GM20000 (cell line): ENCODE results near the gene ABCA9.

ENCODE experiments used
- DNase-seq: peaks from one replicate; pipeline ENCODE4 v3.0.0; 2012; ENCODE audit warnings: low spot score
- TF ChIP-seq, protein P1 (sequence below): IDR thresholded peaks from 2 replicates; pipeline ENCODE4 v1.5.1; 2012; ENCODE audit warnings: mild to moderate bottlenecking, control low read depth; ENCODE audit errors: extremely low read depth, missing control alignments

The ABCA9 gene

DNA sequence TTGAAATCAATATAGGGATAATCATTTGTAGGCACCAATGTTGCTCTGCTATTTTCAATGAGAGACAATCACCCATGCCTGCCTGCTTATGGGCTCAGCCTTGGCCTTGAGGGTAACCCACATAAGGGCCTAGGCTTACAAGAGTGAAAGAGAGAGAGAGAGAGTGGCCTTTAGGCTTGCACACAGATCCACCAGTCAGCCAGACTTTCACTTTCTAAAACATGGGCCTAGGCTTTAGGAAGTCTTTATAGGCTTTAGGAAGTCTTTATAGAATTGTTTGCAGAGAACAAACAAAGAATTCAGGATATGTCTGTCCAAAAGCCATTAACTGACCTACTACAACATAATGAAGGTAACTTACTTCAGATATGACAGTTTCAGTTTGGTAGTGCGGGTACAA is 3.4 kb downstream of the ABCA9 start:
- TF ChIP-seq, protein P1, sequence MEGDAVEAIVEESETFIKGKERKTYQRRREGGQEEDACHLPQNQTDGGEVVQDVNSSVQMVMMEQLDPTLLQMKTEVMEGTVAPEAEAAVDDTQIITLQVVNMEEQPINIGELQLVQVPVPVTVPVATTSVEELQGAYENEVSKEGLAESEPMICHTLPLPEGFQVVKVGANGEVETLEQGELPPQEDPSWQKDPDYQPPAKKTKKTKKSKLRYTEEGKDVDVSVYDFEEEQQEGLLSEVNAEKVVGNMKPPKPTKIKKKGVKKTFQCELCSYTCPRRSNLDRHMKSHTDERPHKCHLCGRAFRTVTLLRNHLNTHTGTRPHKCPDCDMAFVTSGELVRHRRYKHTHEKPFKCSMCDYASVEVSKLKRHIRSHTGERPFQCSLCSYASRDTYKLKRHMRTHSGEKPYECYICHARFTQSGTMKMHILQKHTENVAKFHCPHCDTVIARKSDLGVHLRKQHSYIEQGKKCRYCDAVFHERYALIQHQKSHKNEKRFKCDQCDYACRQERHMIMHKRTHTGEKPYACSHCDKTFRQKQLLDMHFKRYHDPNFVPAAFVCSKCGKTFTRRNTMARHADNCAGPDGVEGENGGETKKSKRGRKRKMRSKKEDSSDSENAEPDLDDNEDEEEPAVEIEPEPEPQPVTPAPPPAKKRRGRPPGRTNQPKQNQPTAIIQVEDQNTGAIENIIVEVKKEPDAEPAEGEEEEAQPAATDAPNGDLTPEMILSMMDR, result no peak
- DNase-seq, result no peak

DNA sequence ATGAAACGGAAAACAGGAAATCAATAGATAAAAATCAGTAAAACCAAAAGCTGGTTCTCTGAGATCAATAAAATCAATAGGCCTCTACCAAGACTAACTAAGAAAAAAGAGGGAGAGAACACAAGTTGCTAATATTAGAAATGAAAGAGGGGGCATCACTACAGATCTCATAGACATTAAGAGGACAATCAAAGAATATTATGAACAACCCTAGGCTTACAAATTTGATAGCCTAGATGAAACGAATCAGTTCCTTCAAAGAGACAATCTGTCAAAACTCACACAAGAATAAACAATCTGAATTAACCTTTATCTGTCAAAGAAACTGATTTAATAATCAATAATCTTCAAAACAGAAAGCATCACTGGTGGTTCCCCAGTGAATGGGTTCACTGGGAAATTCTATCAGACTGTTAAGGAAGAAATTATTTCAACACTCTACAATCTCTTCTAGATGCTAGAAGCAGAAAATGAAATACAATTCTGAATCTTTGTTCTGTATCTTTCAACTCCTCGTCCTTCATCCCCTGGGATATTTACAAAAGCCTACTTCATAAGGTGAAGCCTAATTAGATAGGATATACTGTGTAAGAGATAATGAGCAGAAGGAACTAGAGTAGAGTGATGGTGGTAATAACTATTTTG is 4.4 kb downstream of the ABCA9 start:
- TF ChIP-seq, protein P1, result no peak
- no peak for DNase-seq

DNA sequence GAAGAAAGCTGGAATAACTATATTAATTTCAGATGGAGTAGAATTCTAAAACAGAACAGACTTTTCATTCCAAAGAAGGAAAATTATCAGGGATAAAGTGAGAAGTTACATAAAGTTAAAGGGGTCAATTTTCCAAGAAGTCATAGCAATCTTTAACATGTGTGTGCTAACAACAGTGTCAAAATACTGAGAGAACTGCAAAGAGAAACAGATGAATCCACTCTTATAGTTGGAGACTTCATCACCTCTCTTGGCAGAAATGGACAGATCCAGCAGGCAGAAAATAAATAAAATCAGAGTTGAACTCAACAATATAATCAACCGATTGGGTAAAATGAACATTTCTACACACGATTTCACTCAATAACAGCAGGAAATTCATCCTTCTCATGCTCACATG is 5.4 kb downstream of the ABCA9 start:
- DNase-seq, result no peak
- TF ChIP-seq, protein P1, result no peak

DNA sequence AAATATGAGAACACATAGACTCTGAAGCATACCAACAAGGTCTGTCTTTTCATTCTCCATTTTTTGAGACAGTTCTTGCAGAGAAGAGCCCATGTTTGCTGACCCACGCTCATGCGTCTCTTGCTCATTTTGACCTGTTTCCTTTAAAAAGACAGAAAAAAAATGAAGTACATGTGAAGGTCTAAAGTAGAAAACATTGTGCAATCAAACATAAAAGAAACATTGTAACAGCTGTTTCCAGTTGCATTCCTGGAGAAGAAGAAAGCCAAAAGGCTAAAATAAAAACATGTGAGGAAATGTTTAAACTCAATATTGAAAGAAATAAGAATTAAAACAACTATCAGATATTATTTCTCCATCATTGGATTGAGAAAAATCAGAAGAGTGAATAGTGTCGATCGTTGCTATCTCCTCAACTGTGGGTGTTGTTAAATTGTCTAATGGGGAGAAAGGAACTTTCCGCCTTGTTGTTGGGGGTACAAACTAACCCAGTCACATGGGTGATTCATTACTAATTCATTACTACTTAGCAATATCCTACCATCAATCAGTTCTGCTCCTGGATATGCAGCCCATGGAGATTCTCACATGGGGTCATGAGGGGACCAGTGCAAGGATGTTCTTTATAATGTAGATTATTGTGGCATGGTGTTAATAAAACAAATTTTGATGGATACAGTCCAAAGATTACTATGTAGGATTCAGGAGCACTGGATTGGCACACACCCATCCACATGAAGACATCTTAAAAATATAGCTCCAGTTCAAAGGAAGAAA is 9.5 kb downstream of the ABCA9 start:
- no peak for DNase-seq
- TF ChIP-seq, protein P1, result no peak

DNA sequence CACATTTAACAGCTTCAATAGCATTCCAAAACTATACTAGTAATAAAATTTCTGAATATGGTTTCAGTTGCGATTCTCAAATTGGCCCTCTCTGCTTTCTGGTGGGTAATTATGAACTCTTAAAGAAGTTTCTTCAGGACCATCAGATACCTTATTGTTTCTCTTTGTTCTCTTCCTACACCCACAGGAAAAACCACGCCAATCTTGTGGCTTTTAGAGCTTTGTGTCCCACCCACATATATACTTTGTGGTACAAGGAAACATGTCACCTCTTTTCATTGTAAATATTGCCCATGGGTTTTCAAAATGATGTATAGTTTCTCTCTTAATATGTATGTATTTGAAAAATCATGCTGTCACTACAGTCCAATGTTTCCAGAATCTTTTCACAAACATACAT is 12.1 kb downstream of the ABCA9 start:
- TF ChIP-seq, protein P1, result no peak
- DNase-seq, result no peak

DNA sequence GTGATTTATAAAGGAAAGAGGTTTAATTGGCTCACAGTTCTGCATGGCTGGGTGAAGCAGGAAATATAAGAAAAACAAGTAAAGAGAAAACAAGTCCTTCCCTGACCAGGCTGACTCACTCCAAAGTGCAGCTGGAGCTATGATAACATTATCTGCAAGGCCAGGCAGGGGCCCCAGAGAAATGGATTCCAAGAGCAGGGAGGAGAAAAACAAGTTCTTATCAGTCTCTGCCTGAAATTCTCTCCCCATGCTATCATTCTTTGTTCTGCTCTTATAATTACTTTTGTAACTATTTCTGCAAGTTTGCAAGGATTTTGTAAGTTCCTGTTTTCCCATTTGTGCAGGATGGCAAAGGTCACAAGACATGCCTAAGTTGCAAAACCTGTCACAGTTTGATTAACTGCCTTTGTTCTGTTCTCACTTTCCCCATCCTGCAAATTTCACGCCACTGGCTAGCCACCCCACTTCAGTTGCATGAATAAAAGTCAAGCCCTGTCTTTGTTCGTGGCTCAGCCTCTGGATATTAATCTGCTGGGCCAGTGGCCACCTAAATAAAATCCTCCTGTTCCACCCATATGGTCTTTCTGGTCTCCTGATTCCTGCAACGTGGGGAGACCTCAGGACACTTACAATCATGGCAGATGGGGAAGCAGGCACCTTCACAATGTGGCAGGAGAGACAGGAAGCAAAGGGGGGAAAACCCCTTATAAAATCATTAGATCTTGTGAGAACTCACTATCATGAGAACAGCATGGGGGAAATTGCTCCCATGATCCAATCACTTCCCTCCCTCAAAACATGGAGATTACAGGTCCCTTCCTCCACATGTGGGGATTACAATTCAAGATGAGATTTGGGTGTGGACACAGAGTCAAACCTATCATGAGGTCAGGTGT is 13.1 kb downstream of the ABCA9 start:
- no peak for DNase-seq
- TF ChIP-seq, protein P1, result no peak
